Hepatic stellate cell (primary cell): ENCODE measurements around the gene NPHP4.
"Not testable (repeated sequence)": the region's sequence is repeated elsewhere in the genome, so short reads cannot be mapped to it uniquely, and the experiment has no call there.

Source experiments
- DNase-seq: peaks from one replicate; pipeline ENCODE4 v3.0.0; 2011; ENCODE audit warnings: low spot score

NPHP4 gene

GRCh38 chr1:6023346-6023745 is 31.1 kb upstream of the NPHP4 start:
- no peak for DNase-seq

GRCh38 chr1:6022193-6022592 is 30.0 kb upstream of the NPHP4 start:
- no peak for DNase-seq

- DNase-seq = no peak
Measured at GRCh38 chr1:6019166-6019845, 27.1 kb upstream of the NPHP4 start.

- not testable (repeated sequence) for DNase-seq
Measured at GRCh38 chr1:6017654-6018053, 25.4 kb upstream of the NPHP4 start.

GRCh38 chr1:6016191-6016865 is 24.1 kb upstream of the NPHP4 start:
- peak; percentile 64 for DNase-seq

- DNase-seq = no peak
Measured at GRCh38 chr1:6014130-6014999, 22.1 kb upstream of the NPHP4 start.

GRCh38 chr1:6013491-6013890 is 21.3 kb upstream of the NPHP4 start:
- DNase-seq = no peak

GRCh38 chr1:6012529-6013318 is 20.5 kb upstream of the NPHP4 start:
- no peak for DNase-seq

- no peak for DNase-seq
Measured at GRCh38 chr1:6011946-6012258, 19.7 kb upstream of the NPHP4 start.

- DNase-seq = no peak
Measured at GRCh38 chr1:6011161-6011945, 19.1 kb upstream of the NPHP4 start.

GRCh38 chr1:6010554-6010953 is 18.3 kb upstream of the NPHP4 start:
- DNase-seq = no peak

- DNase-seq = no peak
Measured at GRCh38 chr1:6009120-6010040, 17.2 kb upstream of the NPHP4 start.

GRCh38 chr1:6008696-6009095 is 16.5 kb upstream of the NPHP4 start:
- DNase-seq = no peak

GRCh38 chr1:6008084-6008415 is 15.8 kb upstream of the NPHP4 start:
- no peak for DNase-seq

GRCh38 chr1:6007318-6008083 is 15.3 kb upstream of the NPHP4 start:
- peak; percentile 86 for DNase-seq

- DNase-seq = no peak
Measured at GRCh38 chr1:6006882-6007281, 14.7 kb upstream of the NPHP4 start.

- DNase-seq = no peak
Measured at GRCh38 chr1:6005276-6005917, 13.2 kb upstream of the NPHP4 start.

GRCh38 chr1:6004412-6005123 is 12.3 kb upstream of the NPHP4 start:
- no peak for DNase-seq
